ENCODE data around the gene NACC2. TPM values are rescaled to one million over a fixed set of nuclear protein-coding genes. Genes with fewer than 3 reads are reported as not detected.

NACC2 gene
- total and polyA plus RNA-seq, 9 of the 15 experiments (the other 6 are each of a cell fraction or from before 2014, with no cell fraction given), result 0.70 to 25.1 (median 5.6) TPM

- peaks cover 0 to 64% of the 10 kb centered on the region in 2 experiments; a peak in 2 of 5 replicates for H3K4me1 ChIP-seq (replicated peaks in 1 of 2; ENCODE audit: control insufficient read depth in 2 of 2, insufficient read depth in 2 of 2, low read length in 2 of 2)
- BruUV-seq (replicated peaks), result no TSS peak
- 88% methylated on average over 12 of the region's 20 CpGs for WGBS (ENCODE audit: insufficient coverage, low coverage, missing lambda C conversion rate)
- intact Hi-C loops (cut with micrococcal nuclease), result no loop called here
- POLR2A ChIA-PET, result interaction anchor here (0.9 to 1.0 kb wide), 2 partner anchors 42 to 67 kb away, joined by 3 to 4 read pairs; no protein-coding TSS in a partner anchor
- no peak overlapping the region for H3K4me3 ChIP-seq
- DNase-seq (ENCODE audit: extremely low read depth in 1 of 4, low spot score in 3 of 4) (no peak), ATAC-seq (no peak), FAIRE-seq (no peak)
- in situ Hi-C loops (cut with MboI), result no loop called here
- peaks cover 80% of the 10 kb centered on the region for H3K79me2 ChIP-seq (ENCODE audit: control insufficient read depth, insufficient read depth, low read length)
- H2AFZ ChIP-seq (ENCODE audit: low read depth, low read length), result no peak overlapping the region
- peak overlapping the region in 1 of 2 experiments; percentile 81; a peak in 2 of 4 replicates for H3K9ac ChIP-seq (ENCODE audit: insufficient read depth in 1 of 2, low read depth in 2 of 2, low read length in 2 of 2)
- H3K9me3 ChIP-seq (replicated peaks; ENCODE audit: control insufficient read depth, insufficient read depth, low read depth, low read length), result no peaks in the 10 kb centered on the region
- no peak for TF ChIP-seq ZNF134 (CRISPR knock-in tag; conservative IDR thresholded peaks at IDR 0.05)
- TF ChIP-seq POLR2G (IDR thresholded peaks at IDR 0.05; ENCODE audit: low read depth, low read length), result peak; percentile 36
- H3K27me3 ChIP-seq (ENCODE audit: control insufficient read depth in 2 of 2, insufficient read depth in 2 of 2, low read length in 2 of 2), result no peaks in the 10 kb centered on the region
- H3K9me1 ChIP-seq (ENCODE audit: control insufficient read depth, insufficient read depth, low read length), result no peaks in the 10 kb centered on the region
- peaks cover 20% of the 10 kb centered on the region; the same call in 1 of the 3 replicates for H3K36me3 ChIP-seq (ENCODE audit: control insufficient read depth, insufficient read depth, low read length)
- no peak overlapping the region for H3K27ac ChIP-seq (ENCODE audit: extremely low read depth, low read depth, low read length)
- H3K4me2 ChIP-seq (ENCODE audit: insufficient read depth, low read length), result no peak overlapping the region
- H4K20me1 ChIP-seq (replicated peaks; ENCODE audit: control insufficient read depth, insufficient read depth, low read length), result peaks cover 23% of the 10 kb centered on the region
- CTCF ChIA-PET (ENCODE audit: low intra/inter-chr PET ratio), result no interaction called here
Observed at GRCh38 chr9:136059321-136059791, 35.7 kb downstream of the NACC2 start.

GRCh38 chr9:136058801-136059302, 36.2 kb downstream of the NACC2 start:
- DNase-seq (ENCODE audit: extremely low read depth in 1 of 4, low spot score in 3 of 4) (no peak), FAIRE-seq (no peak), ATAC-seq (0 out of 3 replicates have a peak, but pooled peaks have one; percentile 21)
- no peaks in the 10 kb centered on the region for H3K27me3 ChIP-seq (ENCODE audit: control insufficient read depth in 2 of 2, insufficient read depth in 2 of 2, low read length in 2 of 2)
- H3K4me2 ChIP-seq (ENCODE audit: insufficient read depth, low read length), result no peak overlapping the region
- H2AFZ ChIP-seq (ENCODE audit: low read depth, low read length), result no peak overlapping the region
- ChIA-PET CTCF (ENCODE audit: low intra/inter-chr PET ratio) (no interaction called here), POLR2A (interaction anchor here (1.0 kb wide), 1 partner anchor 66 kb away, joined by 3 read pairs; no protein-coding TSS in a partner anchor)
- no peaks in the 10 kb centered on the region for H3K9me3 ChIP-seq (replicated peaks; ENCODE audit: control insufficient read depth, insufficient read depth, low read depth, low read length)
- H3K4me1 ChIP-seq (replicated peaks in 1 of 2; ENCODE audit: control insufficient read depth in 2 of 2, insufficient read depth in 2 of 2, low read length in 2 of 2), result peaks cover 0 to 69% of the 10 kb centered on the region in 2 experiments; a peak in 2 of 5 replicates
- peak overlapping the region in 1 of 2 experiments; percentile 35; a peak in 1 of 4 replicates for H3K9ac ChIP-seq (ENCODE audit: insufficient read depth in 1 of 2, low read depth in 2 of 2, low read length in 2 of 2)
- H3K4me3 ChIP-seq, result no peak overlapping the region
- BruUV-seq (replicated peaks), result no TSS peak
- no peaks in the 10 kb centered on the region for H3K9me1 ChIP-seq (ENCODE audit: control insufficient read depth, insufficient read depth, low read length)
- intact Hi-C loops (cut with micrococcal nuclease), result no loop called here
- WGBS (ENCODE audit: insufficient coverage, low coverage, missing lambda C conversion rate), result 94% methylated on average over 9 of the region's 12 CpGs
- peaks cover 80% of the 10 kb centered on the region for H3K79me2 ChIP-seq (ENCODE audit: control insufficient read depth, insufficient read depth, low read length)
- peaks cover 18% of the 10 kb centered on the region; the same call in 1 of the 3 replicates for H3K36me3 ChIP-seq (ENCODE audit: control insufficient read depth, insufficient read depth, low read length)
- in situ Hi-C loops (cut with MboI), result no loop called here
- TF ChIP-seq ARID1B (IDR thresholded peaks at IDR 0.05), result no peak
- no peak for TF ChIP-seq HMGXB4 (CRISPR knock-in tag; IDR thresholded peaks at IDR 0.05)
- no peak for TF ChIP-seq ZEB2 (IDR thresholded peaks at IDR 0.05)
- TF ChIP-seq CEBPB (tag; IDR thresholded peaks at IDR 0.05), result no peak
- no peak for TF ChIP-seq ZNF263 (CRISPR knock-in tag; IDR thresholded peaks at IDR 0.05; ENCODE audit: borderline replicate concordance)
- no peak for TF ChIP-seq DMBX1 (CRISPR knock-in tag; IDR thresholded peaks at IDR 0.05; ENCODE audit: borderline replicate concordance)
- no peak overlapping the region for H3K27ac ChIP-seq (ENCODE audit: extremely low read depth, low read depth, low read length)
- H4K20me1 ChIP-seq (replicated peaks; ENCODE audit: control insufficient read depth, insufficient read depth, low read length), result peaks cover 28% of the 10 kb centered on the region

Measured in K562 (cell line).